Activated effector memory CD4-positive, alpha-beta T cell treated with Interleukin-2 at 50 U/mL for 16 hours (primary cell): ENCODE measurements around the gene UFSP2.

Experiments used
- DNase-seq: peaks from one replicate; pipeline ENCODE4 v3.0.0-alpha.2; 2020

Gene UFSP2

GRCh38 chr4:185351691-185352090 lies 74.1 kb downstream of the UFSP2 start:
- DNase-seq = no peak
